Left hindlimb (tissue), 1 donor: ENCODE results near the gene DNAH6.
"Not testable (repeated sequence)": the region's sequence is repeated elsewhere in the genome, so short reads cannot be mapped to it uniquely, and the experiment has no call there.

ENCODE experiments used
- DNase-seq: peaks from one replicate; pipeline ENCODE4 v3.0.0-alpha.2; 2018

The DNAH6 gene, protein sequence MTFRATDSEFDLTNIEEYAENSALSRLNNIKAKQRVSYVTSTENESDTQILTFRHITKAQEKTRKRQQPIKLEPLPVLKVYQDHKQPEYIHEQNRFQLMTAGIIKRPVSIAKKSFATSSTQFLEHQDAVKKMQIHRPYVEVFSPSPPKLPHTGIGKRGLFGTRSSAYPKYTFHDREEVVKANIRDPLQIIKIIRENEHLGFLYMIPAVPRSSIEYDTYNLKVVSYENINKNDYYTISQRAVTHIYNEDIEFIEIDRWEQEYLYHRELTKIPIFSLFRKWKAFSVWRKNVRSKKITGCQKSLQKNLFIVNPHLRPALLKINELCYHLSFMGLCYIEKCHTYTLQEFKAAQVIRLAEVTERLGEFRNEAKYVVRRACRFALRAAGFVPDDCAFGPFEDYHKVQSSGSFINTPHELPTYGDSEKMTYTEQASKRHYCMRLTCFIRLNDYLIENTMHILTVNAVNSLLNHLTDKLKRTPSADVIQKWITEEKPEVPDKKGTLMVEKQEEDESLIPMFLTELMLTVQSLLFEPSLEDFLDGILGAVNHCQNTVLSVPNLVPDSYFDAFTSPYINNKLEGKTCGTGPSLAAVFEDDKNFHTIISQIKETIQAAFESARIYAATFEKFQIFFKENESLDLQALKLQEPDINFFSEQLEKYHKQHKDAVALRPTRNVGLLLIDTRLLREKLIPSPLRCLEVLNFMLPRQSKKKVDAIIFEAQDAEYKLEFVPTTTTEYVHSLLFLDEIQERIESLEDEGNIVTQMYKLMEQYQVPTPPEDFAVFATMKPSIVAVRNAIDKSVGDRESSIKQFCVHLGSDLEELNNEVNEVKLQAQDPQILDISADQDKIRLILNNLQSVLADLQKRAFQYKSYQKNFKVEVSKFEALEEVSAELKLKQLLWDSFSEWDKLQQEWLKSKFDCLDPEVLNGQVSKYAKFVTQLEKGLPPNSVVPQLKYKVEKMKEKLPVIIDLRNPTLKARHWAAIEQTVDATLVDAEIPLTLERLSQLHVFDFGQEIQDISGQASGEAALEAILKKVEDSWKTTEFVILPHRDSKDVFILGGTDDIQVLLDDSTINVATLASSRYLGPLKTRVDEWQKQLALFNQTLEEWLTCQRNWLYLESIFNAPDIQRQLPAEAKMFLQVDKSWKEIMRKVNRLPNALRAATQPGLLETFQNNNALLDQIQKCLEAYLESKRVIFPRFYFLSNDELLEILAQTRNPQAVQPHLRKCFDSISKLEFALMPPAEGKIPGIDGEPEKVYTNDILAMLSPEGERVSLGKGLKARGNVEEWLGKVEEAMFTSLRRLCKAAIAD (N-terminal part only)

DNA sequence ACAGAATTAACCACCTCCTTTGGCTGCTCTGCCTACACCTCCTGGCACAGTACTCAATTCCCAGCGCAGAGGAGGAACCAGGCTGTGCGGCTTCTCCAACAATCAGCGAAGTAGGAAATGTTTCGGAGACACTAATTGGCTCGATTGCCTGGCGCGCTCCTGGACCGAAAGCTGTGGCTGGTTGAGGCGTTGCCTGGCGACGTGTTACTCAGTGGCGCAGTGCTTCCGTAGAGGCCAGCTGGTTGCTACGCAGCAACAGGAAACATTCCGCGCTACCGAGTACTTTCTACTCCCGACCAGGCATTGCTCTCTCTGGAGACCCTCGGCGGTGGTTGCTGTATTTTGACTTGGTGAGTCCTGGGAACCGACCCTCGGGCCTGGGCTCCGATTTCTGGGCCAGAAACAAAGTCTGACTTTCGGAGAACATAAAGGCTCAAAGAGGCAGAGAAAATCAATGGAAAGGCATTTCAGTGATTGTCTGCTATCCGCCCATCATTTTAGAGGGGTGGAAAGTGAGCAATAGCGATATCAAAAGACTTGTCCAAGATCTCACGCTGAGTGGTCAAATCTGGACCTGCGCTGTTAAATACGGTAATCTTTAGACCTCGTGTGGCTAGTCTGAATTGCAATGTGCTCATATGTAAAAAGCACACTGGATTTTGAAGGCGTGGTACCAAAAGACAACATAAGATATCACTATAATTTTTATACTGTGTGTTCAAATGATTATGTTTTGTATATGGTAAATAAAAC lies at the start of gene DNAH6:
Gene DNAH6, plus strand, starts transcription at position 265 of the 753 bp plus-strand sequence. CDS start 1,329 bp downstream, outside the sequence.
- peak; percentile 95 for DNase-seq

GRCh38 chr2:84467389-84467788 lies 48.9 kb upstream of the DNAH6 start:
- no peak for DNase-seq

DNA sequence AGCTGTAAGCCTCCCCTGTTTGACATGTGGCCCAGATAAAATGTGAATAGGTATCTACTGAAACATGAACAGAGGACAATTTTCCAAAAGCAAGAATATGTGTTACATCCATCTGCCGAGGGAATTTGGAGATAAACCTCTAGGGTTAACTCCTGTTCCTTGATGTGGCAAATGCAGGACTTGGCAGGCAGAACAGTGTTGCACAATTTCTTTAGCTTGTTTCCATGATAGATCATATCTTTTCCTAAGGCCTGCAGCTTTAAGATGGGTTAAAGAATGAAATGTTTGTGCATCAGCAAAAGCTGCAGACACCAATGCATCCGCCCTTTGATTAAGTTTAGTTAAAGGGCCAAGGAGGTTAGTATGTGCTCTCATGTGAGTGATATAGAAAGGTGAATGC lies 43.9 kb upstream of the DNAH6 start:
- not testable (repeated sequence) for DNase-seq

GRCh38 chr2:84472856-84473565 lies 43.3 kb upstream of the DNAH6 start:
- DNase-seq = no peak

DNA sequence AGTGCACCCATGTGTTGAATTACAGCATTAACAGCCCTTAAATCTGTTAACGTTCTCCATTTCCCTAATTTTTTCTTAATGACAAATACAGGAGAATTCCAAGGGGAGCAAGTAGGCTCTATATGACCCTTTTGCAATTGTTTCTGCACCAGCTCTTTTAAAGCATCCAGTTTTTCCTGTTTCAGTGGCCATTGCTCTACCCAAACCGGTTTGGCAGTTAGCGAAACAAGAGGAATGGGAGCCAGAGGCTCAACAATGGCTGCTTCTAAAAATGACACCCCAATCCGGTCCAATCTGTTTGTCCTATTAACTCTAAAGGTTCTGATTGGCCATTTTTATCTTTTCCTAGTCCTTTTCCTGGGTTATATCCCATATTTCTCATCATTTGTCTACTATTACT lies 42.1 kb upstream of the DNAH6 start:
- DNase-seq = no peak

DNA sequence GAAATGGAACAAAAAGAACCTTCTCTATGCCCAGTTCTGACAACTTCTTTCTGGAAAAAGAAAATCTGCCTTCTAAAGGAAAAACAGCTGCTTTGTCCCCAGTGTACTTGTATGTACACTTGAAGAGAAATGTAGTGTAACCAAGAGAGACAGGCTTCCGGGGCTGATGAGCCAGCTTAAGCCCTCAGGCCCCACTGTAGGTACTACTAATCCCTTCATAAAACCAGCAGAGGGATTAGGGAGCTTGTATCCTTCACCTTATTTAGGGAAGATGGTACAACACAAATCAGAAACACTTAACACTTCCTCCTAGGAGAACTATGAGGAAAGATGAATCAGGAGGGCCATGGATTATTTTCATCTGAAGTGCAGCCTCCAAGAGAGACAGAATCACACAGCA lies 38.4 kb upstream of the DNAH6 start:
- no peak for DNase-seq

- no peak for DNase-seq
Observed at GRCh38 chr2:84478867-84479266, 37.4 kb upstream of the DNAH6 start.

- no peak for DNase-seq
Observed at GRCh38 chr2:84481702-84482101, 34.6 kb upstream of the DNAH6 start.

GRCh38 chr2:84482603-84483002 lies 33.7 kb upstream of the DNAH6 start:
- no peak for DNase-seq

- DNase-seq = no peak
Observed at GRCh38 chr2:84483320-84483719, 33.0 kb upstream of the DNAH6 start.

DNA sequence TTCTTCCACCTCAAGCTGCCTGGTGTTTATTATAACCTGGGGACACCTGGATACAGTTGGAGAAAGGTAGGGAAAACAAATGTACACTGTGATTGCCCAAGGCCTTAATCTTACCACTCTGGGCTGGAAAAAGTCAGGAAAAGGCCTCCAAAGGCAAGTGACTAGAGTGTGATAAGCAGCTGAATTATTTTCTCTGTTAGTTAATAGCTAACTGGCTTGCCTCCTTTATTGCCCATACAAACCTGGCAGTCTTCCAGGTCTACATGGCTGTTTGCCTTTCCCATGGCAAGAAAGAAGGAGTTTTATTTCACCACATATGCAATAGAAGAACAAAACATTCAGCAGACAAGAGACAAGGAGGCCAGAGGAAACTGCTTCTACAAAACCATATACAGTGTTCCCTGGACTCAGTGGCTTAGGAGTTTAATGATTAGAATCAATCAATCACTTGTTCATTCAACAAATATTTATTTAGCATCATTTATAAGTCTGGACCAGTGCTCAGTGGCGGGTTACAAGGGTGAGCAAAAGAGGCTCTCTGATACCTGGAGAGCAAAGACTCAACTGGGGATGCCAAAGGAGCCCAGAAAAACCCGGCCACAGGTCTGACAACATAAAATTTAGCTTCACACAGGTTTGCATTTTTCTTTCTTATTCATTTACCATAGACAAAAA lies 29.7 kb upstream of the DNAH6 start:
- DNase-seq = no peak

DNA sequence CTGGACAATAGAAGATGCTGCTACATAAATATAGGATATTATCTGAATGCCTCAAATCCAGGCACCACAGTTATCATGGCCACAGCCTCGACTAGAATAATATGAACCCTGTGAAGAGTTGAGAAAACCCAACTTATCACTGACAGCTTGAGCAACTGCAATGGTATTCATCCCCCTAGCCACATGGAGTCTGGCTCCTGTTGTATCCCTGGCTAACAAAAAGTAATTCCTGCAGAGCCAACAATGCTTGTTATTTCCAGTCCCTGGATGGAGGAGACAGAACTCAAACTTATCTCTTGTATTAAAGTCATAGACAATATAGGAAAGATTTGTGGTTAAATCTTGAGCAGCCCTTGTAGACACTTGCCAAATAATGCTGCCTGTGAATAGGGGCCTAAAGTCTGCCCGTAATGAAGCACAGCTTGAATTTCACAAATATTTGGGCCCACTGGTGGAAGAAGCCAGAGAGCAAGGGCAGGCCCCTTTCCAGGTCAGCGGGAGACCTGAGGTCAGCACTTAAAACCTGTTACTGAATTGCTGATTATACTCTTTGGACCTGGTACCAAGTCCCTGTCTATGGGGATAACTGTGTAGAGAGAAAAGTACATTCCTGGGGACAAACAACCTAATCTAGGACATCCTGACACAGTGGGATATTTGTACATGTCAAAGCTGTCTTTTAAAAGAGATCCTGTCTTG lies 28.9 kb upstream of the DNAH6 start:
- DNase-seq = no peak

- no peak for DNase-seq
Observed at GRCh38 chr2:84491256-84491655, 25.0 kb upstream of the DNAH6 start.

- DNase-seq = no peak
Observed at GRCh38 chr2:84491741-84492140, 24.6 kb upstream of the DNAH6 start.

DNA sequence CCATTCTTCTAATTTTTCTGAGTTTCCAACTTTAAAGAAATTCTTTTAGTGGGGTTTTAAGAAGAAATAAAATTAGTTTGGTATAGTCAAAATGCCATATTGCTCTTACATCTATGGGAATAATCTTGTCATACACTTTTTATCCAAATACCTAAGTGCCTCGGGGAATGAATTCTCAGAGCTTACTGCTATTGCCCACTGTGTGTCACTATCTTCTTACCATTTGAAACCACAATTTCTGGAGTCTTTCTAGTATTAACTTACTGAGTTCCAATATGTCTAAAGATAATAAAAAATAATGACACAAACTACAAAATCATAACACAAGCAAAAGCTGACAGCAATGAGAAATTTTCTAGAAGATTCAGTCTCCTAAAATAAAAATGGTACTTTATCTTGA lies 23.7 kb upstream of the DNAH6 start:
- DNase-seq = no peak

- DNase-seq = no peak
Observed at GRCh38 chr2:84493514-84493913, 22.8 kb upstream of the DNAH6 start.

DNA sequence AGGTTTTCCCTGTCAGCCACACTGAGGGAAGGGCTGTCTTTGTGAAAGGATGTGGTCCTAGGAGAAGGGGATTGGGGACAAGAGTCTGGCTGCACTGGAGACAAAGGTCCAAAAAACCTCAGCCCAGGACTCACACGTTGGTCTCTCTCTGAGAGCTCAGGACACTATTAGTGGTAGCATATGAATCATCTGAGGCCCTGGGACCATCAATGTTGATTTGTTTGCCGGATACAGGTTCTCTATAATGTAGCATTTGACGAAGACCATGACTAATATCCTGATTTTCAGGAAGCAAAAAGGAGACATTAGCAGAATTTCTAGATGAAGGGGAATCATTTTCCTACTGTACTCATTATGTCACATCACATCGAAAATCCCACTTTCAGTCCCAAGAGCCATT lies 22.2 kb upstream of the DNAH6 start:
- no peak for DNase-seq

GRCh38 chr2:84495539-84496146 lies 20.7 kb upstream of the DNAH6 start:
- no peak for DNase-seq

DNA sequence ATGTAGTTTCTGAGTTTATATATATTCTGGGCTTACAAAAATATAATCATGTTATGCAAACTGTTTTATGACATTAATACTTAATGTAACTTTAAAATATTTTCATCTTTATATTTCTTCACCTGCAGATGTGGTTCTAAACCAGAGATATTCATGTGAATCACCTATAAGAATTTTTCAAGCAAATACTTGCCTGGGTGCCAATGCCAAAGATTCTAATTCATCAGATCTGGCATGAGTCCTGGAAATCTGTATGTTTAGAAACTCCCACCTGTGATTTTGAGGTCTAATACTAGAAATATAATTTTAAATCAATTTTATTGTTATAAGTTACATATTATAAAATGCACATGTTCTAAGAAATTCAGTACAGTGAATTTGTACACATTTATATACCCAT lies 19.9 kb upstream of the DNAH6 start:
- DNase-seq = no peak

- DNase-seq = no peak
Observed at GRCh38 chr2:84497285-84497684, 19.0 kb upstream of the DNAH6 start.
